Cardiac fibroblast (primary cell): ENCODE results near the gene OPRPN.

Experiments used
- DNase-seq, 2 donors: peaks; one replicate each; pipeline versions ENCODE4 v3.0.0 to v3.0.0-alpha.2; 2010; ENCODE audit warnings: low read depth in 2 of 2
- H3K4me3 ChIP-seq, 2 donors: replicated peaks in 1 of 2; 1 replicate in 1 of 2; 2 replicates in 1 of 2; pipeline ENCODE4 v1.5.1; 2011; ENCODE audit warnings: low read depth in 2 of 2, low read length in 2 of 2, mild to moderate bottlenecking in 2 of 2, moderate library complexity in 1 of 2
- CTCF ChIP-seq: IDR thresholded peaks from one replicate; pipeline ENCODE4 v1.5.1; 2011; ENCODE audit warnings: low read depth, mild to moderate bottlenecking, low read length, inconsistent platforms

Gene OPRPN

GRCh38 chr4:70443329-70443728, 45.6 kb downstream of the OPRPN start:
- DNase-seq: no peak
- no peak for TF ChIP-seq CTCF
- no peak overlapping the region for H3K4me3 ChIP-seq

GRCh38 chr4:70449220-70449619, 51.5 kb downstream of the OPRPN start:
- no peak for DNase-seq
- H3K4me3 ChIP-seq: no peak overlapping the region
- no peak for TF ChIP-seq CTCF

- TF ChIP-seq CTCF: no peak
- DNase-seq: no peak
- no peak overlapping the region for H3K4me3 ChIP-seq
Measured at GRCh38 chr4:70452946-70453345, 55.2 kb downstream of the OPRPN start.
